HT-29 (cell line): ENCODE data around the gene AGBL1. TPM values are rescaled to one million over a fixed set of nuclear protein-coding genes. Genes with fewer than 3 reads are reported as not detected.

Experiments
- DNase-seq: peaks from one replicate; pipeline ENCODE4 v3.0.0-alpha.2; 2015; ENCODE audit warnings: low spot score
- total RNA-seq: library from RNA; depleted of rRNA; stranded (reverse); fragments of >200 nt; shearing (Covaris generic); gene quantifications from 2 replicates; pipeline ENCODE4 v1.2.3, GENCODE V29; 2014

Gene AGBL1
- total RNA-seq, 1 experiment from 2014 or later, result not detected

GRCh38 chr15:86634146-86634545, 554.5 kb downstream of the AGBL1 start:
- no peak for DNase-seq

DNA sequence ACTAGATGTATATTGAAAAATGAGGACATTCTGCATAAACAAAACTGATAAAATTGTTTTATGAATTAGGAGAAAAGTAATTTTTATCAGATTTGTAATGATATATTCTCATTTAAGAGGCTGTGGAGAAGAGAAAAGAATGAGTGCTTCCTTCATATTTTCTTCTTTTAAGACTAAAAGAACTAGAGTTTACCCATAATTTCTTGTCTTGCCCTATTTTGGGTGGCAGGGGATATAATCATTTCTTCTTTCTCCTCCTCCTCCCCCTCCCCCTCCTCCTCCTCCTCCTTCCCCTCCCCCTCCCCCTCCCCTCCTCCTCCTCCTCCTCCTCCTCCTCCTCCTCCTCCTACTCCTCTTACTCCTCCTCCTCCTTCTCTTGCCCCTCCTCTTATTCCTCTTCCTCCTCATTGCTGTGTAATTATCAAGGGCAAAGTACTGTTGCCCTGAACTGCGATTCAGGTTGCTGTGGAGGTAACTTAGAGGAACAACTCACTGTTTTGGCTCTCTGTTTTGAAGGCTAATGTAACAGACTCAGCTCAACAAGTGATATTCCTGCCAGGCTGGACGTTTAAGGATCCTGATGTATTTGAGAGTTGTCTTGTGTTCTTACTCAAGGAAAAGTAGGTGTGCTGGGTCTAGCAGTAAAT, 555.4 kb downstream of the AGBL1 start:
- DNase-seq, result no peak

DNA sequence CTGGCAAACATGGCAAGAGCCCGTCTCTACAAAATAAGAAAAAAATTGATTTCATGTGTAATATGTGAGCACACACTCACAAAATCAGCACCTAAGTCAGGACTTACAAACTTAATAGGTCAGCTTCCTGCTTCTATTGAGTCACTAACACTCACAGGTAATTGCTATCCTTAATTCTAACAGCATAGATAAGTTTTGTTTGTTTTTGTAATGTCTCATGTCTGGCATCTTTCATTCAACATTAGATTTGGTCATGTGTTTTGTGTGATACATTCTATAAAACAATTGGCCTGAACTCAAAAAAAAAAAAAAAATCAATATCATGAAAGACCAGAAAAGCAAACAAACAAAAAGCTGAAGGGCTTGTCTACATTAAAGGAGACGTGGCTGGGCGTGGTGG, 564.7 kb downstream of the AGBL1 start:
- DNase-seq, result no peak

DNA sequence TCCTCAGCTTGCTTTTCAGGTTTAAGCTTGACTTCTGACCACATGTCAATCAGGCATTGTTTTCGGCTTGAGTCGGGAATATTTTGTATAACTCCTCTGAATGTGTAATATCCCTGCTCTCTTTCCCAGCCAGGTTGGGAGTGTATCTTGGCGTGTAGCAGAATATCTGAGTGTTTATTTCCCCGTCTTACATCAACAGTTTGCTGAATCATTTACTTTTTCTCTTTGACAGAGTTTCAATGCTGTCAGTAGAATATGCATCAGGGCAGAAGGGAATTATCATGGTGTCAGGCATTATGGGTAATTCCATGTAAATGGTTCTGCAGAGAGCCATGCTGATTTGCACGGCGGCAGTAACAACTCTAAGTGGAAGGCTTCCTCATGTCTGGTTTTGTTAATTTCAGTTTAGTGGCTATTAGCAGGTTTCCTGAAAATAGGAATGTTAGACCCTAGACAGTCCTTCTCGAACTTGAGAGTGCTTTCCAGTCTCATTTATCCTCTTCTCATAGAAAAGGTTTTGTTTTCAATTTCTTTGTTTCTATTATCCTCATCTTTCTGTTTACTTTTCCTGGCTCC, 566.3 kb downstream of the AGBL1 start:
- no peak for DNase-seq

- DNase-seq, result no peak
Measured at GRCh38 chr15:86647810-86648440, 568.3 kb downstream of the AGBL1 start.

GRCh38 chr15:86649277-86649676, 569.6 kb downstream of the AGBL1 start:
- DNase-seq, result no peak

- DNase-seq, result no peak
Measured at GRCh38 chr15:86650094-86650493, 570.4 kb downstream of the AGBL1 start.

GRCh38 chr15:86653344-86654197, 573.9 kb downstream of the AGBL1 start:
- no peak for DNase-seq

DNA sequence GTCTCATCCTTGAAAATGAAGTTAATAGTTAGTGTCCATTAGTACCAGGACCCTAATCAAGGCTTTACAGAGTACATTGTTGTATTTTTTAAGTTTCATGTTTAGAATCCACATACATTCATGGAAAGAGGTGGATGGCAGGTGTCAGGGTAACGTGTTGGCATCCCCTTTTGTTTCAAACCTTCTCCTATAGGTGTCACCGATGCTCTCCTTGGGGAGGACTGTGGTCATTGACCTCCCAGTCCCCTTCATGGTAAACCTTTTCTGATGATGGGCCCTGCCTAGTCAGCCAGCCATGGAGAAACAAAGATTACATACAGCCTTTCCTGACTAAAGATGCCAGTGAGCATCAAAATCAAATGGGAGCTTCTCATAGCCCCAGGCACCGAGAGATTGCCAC, 574.8 kb downstream of the AGBL1 start:
- DNase-seq, result no peak

- DNase-seq, result no peak
Measured at GRCh38 chr15:86657305-86657704, 577.6 kb downstream of the AGBL1 start.

- no peak for DNase-seq
Measured at GRCh38 chr15:86659724-86660411, 580.2 kb downstream of the AGBL1 start.

DNA sequence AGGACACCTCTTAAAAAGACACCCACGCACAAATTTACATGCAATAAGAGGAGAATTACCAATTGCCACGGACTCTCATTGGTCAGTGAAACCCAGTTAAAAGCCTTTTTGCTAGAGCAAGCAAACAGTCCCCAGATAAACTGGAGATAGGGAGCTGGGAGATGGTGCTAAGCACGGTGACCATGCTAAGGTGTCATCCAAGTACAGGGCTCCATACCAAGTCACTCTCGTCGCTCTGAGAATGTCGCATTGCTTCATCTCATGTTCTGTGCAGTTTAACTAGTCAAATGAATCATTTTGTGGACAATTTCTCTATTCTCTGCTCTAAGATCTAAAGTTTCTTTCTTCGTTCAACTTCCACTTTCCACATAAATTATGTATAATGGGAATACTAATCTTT, 581.9 kb downstream of the AGBL1 start:
- no peak for DNase-seq

- DNase-seq, result no peak
Measured at GRCh38 chr15:86663304-86663703, 583.6 kb downstream of the AGBL1 start.

DNA sequence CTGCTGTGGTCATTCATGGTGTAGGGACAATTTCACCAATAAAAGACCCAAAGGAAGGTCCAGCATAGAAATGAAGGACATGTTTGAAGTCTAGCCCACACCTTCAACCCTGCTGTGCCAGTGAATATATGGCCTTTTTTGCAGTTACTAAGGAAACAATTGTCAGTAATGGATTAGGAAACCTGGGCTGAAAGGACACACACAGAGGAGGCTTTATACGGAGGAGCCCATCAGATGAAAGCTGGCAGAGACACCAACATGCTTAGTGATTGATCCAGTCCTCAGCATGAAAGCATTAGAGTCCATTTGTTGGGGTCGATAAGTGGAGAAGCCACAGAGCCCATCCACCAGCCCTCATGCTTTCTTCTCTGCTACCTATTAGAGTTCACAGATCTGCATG, 584.3 kb downstream of the AGBL1 start:
- DNase-seq, result no peak

GRCh38 chr15:86664581-86664980, 584.9 kb downstream of the AGBL1 start:
- no peak for DNase-seq

DNA sequence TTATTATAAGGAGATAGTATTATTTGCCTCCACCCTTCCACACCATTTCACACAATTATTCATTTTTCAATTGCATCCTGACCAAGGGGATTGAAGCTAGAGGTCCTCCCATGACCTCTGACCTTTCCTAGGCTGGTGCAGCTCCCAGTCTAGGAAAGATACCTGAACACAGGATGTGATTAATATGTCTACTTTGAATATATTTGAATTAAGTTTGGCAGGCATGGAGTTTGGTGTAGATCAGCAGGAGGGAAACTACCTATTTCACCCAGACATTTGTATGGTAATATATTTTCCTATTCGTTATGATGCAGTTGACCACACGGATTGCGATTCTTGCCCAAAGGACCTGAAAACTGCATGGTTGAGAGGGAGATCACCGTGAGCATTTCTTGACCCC, 596.3 kb downstream of the AGBL1 start:
- DNase-seq, result no peak

DNA sequence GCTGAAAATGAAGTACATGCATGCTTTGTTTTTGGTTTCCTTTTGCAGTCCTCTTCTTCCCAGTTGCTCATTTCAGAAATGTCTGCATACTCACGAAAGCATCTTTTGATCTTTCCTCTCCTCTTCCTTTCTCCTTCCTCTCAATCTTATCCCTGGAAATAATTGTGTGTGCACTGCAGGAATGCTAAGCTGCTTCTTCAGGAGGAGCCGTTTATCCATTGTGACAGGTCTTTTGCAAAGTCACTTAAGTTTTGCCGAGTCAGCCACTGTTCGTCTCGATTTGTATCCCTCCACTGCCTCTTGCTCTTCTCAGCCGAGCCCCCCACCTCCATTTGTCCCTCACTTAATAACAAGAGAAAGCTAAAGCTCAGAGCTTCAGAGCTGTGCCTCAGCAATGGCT, 597.6 kb downstream of the AGBL1 start:
- DNase-seq, result no peak

DNA sequence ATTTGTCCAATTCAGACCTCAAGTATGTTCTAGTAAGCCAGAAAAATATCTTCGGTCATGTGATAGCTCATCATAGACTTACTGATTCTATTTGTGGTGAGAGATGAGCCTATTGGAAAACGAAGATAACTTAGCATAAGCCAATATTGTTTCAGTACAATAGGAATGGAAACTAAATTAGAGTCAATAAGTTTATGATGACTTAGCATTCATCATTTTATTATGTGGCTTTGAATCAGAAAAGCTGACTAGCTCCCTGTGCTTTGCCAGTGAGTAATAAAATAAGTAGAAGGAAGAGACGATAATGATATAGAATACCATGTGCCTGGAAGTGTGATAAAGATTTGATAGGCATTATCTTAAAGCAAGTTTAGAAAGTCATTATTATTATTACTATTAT, 605.6 kb downstream of the AGBL1 start:
- DNase-seq, result no peak

DNA sequence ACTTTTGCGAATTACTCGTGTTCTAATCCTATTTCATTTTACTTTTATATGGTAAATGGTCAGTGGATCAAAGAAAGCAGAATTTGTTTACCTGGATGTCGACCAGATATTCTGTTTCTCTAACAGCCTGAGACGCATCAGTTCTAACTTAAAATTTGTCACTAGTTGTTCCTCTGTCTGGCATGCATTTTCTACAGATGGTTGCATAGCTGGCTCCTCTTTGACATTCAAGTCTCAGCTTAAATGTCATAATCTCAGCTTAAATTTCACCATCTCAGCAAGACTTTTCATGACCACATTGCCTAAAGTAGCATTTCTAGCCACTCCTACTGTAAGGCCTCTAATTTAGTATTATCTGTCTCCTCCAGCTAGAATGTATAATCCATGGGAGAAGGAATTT, 609.3 kb downstream of the AGBL1 start:
- no peak for DNase-seq

DNA sequence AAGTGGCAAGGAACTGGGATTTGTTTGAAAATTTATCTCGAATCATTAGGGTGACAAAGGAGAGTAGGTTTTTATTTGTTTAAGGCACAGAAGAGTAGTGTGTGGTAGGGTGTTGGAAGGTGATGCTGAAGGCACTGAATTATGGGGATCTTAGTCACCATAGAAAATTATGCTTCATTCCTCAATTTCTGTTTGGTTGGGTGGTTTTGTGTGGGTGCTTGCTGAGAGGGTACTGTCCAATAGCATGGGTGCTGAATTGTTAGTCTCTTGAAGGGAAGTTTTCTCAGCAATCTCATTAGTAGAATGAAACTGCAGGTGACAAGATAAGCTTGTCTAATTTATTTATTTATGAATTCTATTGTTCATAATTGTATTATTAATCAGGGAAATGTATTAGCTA, 610.9 kb downstream of the AGBL1 start:
- DNase-seq, result peak; percentile 8

DNA sequence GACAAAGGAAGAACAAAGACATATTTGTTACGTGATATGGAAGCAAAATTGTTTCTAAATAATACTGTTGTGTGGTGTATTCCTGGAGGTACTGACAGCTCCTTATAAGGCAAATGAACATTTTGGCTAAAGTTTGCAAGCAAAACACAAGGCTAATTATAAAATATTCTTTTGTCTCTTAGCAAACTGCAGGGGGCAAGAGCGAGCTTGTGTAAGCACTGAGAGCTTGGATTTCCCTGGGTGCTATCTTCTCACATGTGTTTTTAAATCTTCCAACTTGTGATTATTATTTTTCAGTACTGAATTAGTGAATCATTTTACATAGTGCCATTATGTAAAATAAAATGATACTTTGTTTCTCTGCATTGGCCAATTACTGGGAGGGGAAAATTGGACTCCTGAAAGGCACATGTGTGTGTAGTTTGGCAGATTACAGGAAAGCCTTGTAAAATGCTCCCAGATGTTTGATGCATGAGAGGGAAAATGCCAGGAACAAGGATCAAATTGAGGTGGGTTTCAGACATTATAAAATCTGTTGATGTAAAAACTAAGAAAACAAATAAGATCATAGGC, 611.5 kb downstream of the AGBL1 start:
- DNase-seq, result no peak
